Breast epithelium (tissue), 3 donors: Measurements from ENCODE around the gene RAP1GAP2.

Source experiments
- POLR2A ChIP-seq: fragments of 450-650 bp; IDR thresholded peaks from one replicate; pipeline ENCODE4 v1.6.1; 2016; ENCODE audit warnings: antibody characterized with exemption, mild to moderate bottlenecking, moderate library complexity
- POLR2AphosphoS5 ChIP-seq, 3 donors: sonication (generic); formaldehyde crosslinking; IDR thresholded peaks; one replicate each; pipeline ENCODE4 v1.6.1; 2017; ENCODE audit warnings: antibody characterized with exemption in 3 of 3
- TF ChIP-seq, protein P1 (sequence below), 3 donors: fragments of 450-650 bp; IDR thresholded peaks; one replicate each; pipeline ENCODE4 v1.5.1; 2016 to 2017; ENCODE audit warnings: antibody characterized with exemption in 3 of 3, mild to moderate bottlenecking in 3 of 3, moderate library complexity in 3 of 3

DNA sequence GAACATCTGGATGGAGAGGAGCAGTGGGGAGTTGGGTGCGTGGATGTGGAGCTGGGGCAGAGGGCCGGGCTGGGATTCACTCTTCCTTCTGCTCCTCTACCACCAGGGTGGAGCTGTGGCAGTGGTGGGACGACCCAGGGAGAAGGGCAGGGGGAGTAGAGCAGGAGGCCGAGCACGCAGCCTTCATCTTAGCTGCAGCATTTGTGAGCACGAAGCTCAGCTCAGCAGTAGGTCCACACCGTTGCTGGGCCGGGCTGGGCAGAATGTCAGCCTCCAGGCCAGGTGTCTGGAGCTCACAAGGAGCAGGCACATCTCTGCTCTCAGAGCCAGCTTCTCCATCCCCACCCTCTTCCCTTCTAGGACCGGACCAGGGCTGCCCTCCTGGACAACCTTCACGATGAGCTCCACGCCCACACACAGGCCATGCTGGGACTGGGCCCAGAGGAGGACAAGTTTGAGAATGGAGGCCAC is 211.4 kb downstream of the RAP1GAP2 start:
- TF ChIP-seq POLR2A (no peak), POLR2AphosphoS5 (IDR thresholded peaks at IDR 0.05) (no peak)
- TF ChIP-seq, protein P1, sequence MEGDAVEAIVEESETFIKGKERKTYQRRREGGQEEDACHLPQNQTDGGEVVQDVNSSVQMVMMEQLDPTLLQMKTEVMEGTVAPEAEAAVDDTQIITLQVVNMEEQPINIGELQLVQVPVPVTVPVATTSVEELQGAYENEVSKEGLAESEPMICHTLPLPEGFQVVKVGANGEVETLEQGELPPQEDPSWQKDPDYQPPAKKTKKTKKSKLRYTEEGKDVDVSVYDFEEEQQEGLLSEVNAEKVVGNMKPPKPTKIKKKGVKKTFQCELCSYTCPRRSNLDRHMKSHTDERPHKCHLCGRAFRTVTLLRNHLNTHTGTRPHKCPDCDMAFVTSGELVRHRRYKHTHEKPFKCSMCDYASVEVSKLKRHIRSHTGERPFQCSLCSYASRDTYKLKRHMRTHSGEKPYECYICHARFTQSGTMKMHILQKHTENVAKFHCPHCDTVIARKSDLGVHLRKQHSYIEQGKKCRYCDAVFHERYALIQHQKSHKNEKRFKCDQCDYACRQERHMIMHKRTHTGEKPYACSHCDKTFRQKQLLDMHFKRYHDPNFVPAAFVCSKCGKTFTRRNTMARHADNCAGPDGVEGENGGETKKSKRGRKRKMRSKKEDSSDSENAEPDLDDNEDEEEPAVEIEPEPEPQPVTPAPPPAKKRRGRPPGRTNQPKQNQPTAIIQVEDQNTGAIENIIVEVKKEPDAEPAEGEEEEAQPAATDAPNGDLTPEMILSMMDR (IDR thresholded peaks at IDR 0.05), result no peak
